HL-60/S4 treated with phorbol 12-myristate 13-acetate at 8.2 ng/mL for 4 days and 3 days (cell line): ENCODE results near the gene ROBO1.

Experiments used
- in situ Hi-C: fragments of 300-500 bp; cut with MboI; formaldehyde crosslinking; loops from 2 replicates; pipeline ENCODE4 v1.15.0; 2022; ENCODE audit warnings: low sequenced_read_pairs

Gene ROBO1

DNA sequence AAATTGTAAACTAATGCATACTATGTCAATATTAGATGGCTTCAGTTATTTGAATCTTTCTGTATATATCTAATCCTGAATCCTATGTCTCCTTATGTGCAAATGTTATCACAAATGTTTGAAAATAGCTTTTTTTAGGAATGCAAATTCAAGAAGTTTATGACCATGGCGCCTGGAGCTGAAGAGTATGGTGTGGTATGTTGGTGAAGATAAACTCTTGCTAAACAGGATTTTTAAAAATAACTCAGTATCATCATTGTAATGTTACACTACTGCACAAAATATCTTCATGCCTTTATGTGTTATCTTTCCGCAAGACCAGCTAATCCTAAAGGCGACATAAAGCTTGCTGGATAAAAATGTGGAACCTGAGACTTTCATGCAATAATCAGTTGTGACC is 382.6 kb downstream of the ROBO1 start:
- in situ Hi-C loops, result no loop called here

DNA sequence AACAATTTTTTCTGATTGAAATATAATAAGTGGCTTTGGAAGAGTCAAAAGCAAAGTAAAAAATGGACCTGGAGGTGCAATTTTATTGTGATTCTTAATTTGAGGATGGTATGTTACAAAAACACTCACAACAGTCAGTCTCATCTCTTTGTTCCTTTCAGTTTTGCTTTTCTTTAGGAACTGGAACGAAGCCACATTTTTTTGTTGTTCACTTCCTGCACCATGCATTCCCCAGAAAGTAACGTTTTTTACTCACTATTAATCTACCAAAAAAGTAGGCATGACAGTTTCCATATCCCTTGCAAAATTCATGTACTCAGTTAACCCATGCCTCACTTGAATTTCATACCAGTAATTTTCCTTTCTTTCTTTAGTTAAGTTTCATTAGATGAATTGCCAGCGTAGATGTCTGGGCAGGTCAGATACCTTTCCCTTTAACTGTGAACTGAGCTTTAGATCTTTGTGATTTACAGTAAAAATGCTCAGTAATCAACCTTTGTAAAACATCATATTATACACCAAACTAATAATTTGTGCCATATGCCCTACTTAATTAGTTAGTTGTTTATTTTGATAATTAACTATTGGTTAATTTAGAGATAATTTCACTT is 384.3 kb downstream of the ROBO1 start:
- in situ Hi-C loops, result no loop called here

DNA sequence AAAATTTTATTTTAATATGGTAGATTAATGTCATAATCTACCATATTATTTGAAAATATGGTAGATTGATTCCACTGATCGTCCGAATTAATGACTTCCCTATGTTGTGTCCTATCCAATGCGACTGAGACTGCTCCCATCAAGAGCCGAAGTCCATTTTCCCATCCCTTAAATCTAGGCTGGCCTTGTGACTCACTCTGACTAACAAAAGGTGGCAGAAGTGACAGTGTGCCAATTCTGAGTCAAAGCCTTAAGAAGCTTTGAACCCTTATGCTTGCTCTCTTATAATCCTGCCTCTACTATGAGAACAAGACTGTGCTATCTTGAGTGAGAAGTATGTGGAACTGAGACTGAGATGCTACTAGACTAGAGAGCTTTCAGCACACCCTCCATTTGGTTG is 387.2 kb downstream of the ROBO1 start:
- in situ Hi-C loops, result no loop called here

DNA sequence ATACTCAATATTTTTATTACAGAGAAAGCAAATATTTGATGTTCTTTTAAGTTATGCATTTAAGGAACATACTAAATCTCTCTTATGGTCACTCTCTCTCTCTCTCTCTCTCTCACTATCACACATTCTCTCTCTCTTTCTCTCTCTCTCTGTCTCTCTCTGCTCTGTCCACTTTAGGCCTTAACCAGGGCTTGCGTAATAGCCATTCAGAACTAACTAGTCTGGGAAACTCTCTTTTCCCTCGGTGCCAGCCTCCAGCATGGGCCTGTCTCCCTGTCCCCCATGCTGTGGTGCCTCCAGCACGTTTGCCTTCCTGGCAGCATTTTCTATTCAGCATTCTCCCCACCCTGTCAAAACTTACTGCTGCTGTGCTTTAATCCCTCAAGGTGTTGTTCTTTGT is 389.7 kb downstream of the ROBO1 start:
- in situ Hi-C loops, result no loop called here

DNA sequence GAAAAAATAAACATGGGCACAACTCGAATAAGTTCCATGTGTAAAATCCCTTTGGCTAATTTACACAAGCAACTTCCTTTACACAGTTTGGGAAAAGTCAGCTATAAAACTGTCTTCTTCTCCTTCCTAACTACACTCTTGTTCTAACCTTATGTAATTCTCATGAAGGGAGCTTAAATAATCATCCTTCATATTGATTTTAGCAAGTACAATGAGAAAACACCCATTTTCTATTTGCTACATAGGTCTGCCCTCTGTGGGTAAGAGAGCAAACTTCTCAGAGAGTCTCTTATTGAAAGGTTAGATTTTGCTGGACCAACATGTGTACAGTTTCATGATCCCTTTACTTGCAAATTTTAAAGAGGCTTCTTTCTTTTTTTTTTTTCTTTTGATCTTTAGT is 398.5 kb downstream of the ROBO1 start:
- in situ Hi-C loops, result no loop called here

GRCh38 chr3:79368403-79368802 is 399.4 kb downstream of the ROBO1 start:
- in situ Hi-C loops, result no loop called here

- in situ Hi-C loops, result no loop called here
Measured at GRCh38 chr3:79367803-79368202, 400.0 kb downstream of the ROBO1 start.

GRCh38 chr3:79367066-79367465 is 400.7 kb downstream of the ROBO1 start:
- in situ Hi-C loops, result no loop called here

- in situ Hi-C loops, result no loop called here
Measured at GRCh38 chr3:79366414-79366813, 401.4 kb downstream of the ROBO1 start.

DNA sequence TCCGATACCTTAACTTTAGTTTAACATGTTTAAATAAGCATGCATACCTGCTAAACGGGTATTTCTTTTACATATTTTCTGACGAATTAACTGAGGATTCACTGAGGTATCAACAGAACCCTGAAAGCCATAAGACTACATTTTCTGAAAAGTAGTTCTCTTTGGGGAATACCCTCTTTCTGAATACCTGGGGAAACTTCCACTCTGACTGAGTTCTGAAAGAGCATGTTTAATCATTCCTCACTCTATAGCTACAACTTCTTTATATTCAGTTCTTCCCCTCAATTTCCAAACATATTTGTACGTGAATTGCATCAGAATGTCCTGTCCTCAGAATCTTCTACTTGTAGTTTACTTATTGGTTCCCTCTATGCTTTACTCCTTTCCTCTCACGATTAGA is 403.0 kb downstream of the ROBO1 start:
- in situ Hi-C loops, result no loop called here

GRCh38 chr3:79362571-79363270 is 405.1 kb downstream of the ROBO1 start:
- in situ Hi-C loops, result no loop called here

DNA sequence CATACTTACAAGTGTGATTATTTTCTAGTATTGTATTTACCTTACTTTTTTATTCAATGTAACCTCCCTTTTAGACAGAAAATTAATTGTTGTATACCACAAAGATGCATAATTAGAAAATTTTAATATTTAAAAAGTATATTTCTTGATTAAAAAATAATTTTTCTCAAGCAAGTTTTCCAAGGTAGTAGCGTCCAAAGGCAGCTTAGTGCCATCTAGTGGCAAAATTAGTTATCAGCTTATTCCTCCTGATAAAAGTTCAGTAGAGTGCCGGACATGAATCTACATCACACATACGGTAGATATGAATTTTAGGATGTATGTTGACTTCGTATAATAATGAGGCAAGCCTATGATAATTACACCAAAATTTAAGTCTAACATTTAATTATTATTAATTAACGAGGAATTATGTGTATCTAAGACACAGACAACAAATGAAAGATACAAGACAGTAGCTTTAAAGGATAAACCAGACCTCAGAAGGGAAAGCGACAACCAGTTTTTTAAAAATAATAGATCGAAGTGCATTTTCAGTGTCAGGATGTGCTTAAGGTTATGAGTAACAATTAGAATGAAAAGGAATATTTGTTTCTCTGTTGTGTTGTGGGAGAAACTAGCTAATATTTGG is 405.9 kb downstream of the ROBO1 start:
- in situ Hi-C loops, result no loop called here

GRCh38 chr3:79358327-79358726 is 409.5 kb downstream of the ROBO1 start:
- in situ Hi-C loops, result no loop called here

- in situ Hi-C loops, result no loop called here
Measured at GRCh38 chr3:79354179-79354688, 413.6 kb downstream of the ROBO1 start.

- in situ Hi-C loops, result no loop called here
Measured at GRCh38 chr3:79351699-79352098, 416.1 kb downstream of the ROBO1 start.

DNA sequence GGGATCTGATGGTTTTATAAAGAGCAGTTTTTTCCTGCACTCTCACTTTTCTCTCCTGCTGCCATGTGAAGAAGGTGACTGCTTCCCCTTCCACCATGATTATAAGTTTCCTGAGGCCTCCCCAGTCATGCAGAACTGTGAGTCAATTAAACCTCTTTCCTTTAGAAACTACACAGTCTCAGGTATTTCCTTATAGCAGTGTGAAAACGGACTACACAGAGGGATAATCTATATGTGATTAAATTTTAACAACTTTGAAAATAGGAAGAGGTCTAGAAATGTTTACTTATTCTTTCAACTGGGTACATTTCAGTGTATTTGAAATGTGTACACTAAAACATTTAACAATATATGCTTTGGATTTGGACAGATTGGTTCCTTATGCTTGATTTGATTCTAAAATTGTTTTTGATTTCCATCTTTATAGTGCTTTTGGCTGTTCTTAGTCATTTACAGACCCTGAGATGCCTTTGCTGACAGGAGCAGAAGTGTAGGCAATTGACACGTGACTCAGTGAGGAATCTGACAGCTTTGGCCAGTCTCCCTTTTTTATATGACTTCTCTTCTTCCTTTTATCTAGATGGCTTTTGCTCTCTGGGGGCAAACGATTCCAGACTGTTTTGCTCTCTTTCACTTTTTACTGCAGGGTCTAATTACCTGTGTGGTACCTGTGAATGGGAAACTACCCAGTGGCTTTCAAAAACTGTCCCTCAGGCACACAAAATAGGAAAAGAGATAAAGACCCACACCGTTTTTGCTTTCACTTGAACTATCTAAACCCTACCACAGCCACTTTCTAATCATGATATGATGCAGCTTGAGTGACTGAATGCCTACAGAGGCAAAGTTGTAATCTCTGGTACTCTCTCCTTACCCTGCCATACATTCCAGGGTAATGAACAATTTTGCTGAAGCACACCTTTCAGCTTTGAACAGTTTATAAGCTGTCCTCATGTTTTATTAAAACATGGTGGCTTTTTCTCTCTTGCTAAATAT is 422.6 kb downstream of the ROBO1 start:
- in situ Hi-C loops, result no loop called here

- in situ Hi-C loops, result no loop called here
Measured at GRCh38 chr3:79341961-79342360, 425.8 kb downstream of the ROBO1 start.

DNA sequence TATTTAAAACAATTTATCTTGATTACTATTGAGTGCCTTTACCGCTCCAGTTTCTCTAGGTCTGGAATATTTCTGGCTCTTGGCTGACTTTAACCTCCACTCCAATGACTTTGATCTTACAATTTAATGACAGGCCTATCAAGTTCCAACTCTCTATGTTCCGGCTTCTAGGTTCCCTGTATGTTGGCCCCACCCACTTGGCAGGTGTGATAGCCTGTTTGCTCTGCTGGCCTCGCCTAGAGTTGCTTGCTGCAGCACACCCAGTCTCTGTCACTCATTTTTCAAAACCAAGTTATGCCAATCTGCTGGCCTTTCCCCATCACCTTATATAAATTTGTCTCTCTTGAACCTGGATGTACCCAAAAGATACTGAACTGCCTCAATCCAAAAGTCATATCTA is 428.0 kb downstream of the ROBO1 start:
- in situ Hi-C loops, result no loop called here

- in situ Hi-C loops, result no loop called here
Measured at GRCh38 chr3:79337798-79338197, 430.0 kb downstream of the ROBO1 start.

GRCh38 chr3:79329154-79329553 is 438.6 kb downstream of the ROBO1 start:
- in situ Hi-C loops, result no loop called here

GRCh38 chr3:79326642-79327041 is 441.2 kb downstream of the ROBO1 start:
- in situ Hi-C loops, result no loop called here
